Fibroblast of pulmonary artery (primary cell): ENCODE measurements around the gene ATP1B2.

ENCODE experiments used
- DNase-seq: peaks from one replicate; pipeline ENCODE4 v3.0.0-alpha.2; 2010; ENCODE audit warnings: low read depth
- H3K4me3 ChIP-seq: replicated peaks from 2 replicates; pipeline ENCODE4 v1.5.1; 2011; ENCODE audit warnings: low read depth, mild to moderate bottlenecking, control low read depth, low read length, moderate library complexity
- TF ChIP-seq, protein P1 (sequence below): IDR thresholded peaks from 2 replicates; pipeline ENCODE4 v1.5.1; 2011; ENCODE audit warnings: mild to moderate bottlenecking, control low read depth, low read length, inconsistent platforms; ENCODE audit errors: missing control alignments

Gene ATP1B2

DNA sequence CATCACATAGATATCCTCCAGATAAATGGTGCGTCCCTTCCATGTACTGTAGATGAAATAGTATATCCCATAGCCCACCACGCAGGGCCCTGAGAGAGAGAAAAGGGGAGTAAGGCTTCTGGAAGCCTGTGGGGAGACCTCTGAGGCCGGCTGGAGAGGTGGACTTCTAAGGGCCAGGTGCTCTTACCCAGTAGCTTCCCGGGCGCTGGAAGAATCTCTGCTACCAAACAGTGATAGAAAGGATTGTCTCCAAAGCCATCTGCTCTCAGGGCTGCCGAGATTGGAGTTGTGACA lies 23.8 kb upstream of the ATP1B2 start:
- no peak for DNase-seq
- TF ChIP-seq, protein P1, sequence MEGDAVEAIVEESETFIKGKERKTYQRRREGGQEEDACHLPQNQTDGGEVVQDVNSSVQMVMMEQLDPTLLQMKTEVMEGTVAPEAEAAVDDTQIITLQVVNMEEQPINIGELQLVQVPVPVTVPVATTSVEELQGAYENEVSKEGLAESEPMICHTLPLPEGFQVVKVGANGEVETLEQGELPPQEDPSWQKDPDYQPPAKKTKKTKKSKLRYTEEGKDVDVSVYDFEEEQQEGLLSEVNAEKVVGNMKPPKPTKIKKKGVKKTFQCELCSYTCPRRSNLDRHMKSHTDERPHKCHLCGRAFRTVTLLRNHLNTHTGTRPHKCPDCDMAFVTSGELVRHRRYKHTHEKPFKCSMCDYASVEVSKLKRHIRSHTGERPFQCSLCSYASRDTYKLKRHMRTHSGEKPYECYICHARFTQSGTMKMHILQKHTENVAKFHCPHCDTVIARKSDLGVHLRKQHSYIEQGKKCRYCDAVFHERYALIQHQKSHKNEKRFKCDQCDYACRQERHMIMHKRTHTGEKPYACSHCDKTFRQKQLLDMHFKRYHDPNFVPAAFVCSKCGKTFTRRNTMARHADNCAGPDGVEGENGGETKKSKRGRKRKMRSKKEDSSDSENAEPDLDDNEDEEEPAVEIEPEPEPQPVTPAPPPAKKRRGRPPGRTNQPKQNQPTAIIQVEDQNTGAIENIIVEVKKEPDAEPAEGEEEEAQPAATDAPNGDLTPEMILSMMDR = no peak
- peak overlapping the region; percentile 91 for H3K4me3 ChIP-seq

DNA sequence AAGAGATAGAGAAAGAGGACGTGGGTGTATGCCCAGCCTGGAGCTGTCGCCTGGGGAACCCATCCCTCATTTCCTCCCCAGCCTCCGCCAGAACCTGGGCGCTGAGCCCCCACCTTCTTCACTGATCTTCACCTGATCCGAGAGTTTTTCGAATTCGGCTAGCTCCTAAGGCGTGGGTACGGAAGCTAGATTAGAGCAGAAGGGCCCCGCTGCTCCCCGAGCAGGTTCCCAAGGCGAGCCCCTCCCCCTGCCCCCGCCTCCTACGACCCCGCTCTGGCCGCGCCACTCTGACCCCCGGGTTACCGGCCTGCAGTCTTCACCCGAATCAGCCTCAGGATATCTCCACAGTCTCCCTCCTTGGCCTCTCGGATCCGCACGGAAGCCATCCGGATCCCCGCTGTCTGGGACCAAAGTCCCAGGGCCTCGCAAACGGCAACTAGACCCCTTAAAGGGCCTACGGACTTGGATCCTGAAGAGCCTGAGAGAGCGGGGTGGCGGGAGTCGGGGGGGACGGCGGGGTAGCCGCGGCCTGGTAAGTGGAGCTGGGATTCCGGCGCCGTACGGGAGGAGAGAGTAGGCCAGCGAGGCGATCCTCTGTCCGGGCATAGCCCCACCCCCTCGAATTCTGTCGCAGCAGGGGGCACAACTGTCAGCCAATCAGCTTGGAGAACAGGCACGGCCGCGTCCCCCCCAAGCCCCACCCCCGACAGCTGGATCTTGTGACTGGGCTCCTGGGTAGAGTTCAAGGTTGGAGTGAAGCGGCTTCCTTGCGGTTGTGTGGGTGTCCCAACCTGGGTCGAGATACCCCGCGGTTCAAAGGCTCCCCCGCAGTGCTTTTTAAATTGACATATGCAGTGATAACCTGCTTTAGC lies 23.2 kb upstream of the ATP1B2 start, which contains the start of gene SAT2:
Gene SAT2, minus strand, starts transcription at position 572 of the 872 bp plus-strand sequence. Its CDS starts 186 bp downstream, at position 386.
- TF ChIP-seq, protein P1 = no peak
- peak; percentile 95 for DNase-seq
- peak within 1 kb of the TSS; percentile 91 for H3K4me3 ChIP-seq

DNA sequence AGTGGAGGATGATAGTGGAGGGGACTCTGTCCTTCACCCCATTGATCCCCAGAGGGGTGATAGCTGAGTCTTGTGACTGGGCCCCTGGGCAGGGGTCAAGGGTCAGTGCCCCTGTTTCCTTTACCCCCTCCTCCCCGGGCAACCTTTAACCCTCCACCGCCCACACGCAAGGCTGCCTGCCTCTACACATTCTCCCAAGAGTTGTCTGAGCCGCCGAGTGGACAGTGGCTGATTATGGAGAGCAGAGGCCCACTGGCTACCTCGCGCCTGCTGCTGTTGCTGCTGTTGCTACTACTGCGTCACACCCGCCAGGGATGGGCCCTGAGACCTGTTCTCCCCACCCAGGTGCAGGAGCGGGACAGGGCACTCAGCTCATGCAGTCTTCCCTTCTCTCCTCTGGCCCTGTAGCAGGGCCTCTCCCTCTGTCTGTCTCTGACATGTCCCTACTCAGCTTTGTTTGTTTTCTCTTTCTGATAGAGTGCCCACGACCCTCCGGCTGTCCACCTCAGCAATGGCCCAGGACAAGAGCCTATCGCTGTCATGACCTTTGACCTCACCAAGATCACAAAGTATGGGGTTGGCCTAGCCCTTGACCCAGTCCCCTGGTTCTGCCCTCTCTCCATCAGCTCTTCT lies 20.7 kb upstream of the ATP1B2 start, which contains the start of gene SHBG:
Gene SHBG, plus strand, starts transcription at position 197 of the 633 bp plus-strand sequence. Its CDS starts 38 bp downstream, at position 235.
- TF ChIP-seq, protein P1 = no peak
- no peak within 1 kb of the TSS for H3K4me3 ChIP-seq
- no peak for DNase-seq

DNA sequence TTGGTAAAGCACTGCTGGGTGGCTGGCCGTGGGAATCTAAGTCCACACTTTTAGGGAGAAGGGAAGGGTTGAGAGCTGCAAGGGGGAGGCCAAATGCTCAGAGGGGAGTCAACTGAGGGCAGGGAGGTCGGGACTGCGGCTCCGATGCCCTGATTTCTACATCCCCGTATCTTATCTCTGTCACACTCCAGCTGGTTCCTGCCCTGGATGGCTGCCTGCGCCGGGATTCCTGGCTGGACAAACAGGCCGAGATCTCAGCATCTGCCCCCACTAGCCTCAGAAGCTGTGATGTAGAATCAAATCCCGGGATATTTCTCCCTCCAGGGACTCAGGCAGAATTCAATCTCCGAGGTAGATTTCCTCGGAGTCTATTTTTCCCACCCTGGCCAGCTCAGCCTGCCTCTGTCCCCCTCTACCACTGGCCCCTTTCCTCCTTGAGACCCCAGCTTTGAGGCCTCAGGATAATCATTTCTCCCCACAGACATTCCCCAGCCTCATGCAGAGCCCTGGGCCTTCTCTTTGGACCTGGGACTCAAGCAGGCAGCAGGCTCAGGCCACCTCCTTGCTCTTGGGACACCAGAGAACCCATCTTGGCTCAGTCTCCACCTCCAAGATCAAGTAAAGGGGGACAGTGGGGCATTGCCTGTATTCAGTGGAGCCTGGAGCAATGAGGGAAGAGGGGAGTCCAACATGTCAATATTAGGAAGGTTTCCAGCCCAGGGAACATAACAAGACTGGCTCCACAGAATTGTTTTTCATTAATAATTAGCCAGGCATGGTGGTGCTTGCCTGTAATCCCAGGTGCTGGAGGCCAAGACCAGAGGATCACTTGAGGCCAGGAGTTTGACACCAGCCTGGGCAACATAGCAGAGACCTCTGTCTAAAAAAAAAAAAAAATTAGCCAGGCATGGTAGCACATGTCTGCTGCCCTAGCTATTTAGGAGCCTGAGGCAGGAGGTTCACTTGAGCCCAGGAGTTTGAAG lies 19.0 kb upstream of the ATP1B2 start:
- TF ChIP-seq, protein P1 = no peak
- no peak overlapping the region for H3K4me3 ChIP-seq
- DNase-seq = no peak

DNA sequence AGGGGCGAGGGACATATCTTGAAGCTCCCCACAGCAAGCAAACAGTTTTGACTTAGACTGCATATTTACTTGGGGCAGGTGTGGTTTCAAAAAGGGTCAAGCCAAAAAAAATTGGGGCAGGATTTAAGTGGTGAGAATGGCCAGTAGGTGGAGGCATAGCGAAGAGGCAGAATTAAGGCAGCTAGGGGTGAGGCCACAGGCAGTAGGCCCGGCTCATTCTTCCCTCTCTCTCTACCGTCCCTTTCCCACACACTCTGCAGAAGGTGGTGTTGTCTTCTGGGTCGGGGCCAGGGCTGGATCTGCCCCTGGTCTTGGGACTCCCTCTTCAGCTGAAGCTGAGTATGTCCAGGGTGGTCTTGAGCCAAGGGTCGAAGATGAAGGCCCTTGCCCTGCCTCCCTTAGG lies 18.2 kb upstream of the ATP1B2 start:
- TF ChIP-seq, protein P1 = peak; percentile 70
- peak; percentile 73 for DNase-seq
- H3K4me3 ChIP-seq = no peak overlapping the region

DNA sequence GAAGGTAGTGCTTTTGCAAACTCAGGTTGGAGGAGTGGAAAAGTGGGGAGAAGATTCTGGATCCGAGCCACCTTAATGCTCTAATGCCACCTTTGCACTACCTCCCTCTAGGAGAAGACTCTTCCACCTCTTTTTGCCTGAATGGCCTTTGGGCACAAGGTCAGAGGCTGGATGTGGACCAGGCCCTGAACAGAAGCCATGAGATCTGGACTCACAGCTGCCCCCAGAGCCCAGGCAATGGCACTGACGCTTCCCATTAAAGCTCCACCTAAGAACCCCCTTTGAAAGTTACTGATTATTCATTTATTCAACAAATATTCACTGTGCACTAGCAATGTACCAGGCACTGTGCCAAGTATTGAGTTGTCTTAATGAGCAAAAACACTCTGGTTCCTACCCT lies 17.6 kb upstream of the ATP1B2 start:
- no peak overlapping the region for H3K4me3 ChIP-seq

More for the DNA sequence above, 17.6 kb upstream of the ATP1B2 start:
- TF ChIP-seq, protein P1 = no peak
- DNase-seq = no peak
